GM18907 (cell line): ENCODE results near the gene SUGCT.

ENCODE experiments used
- ATAC-seq: cut with Tn5 transposase; IDR thresholded peaks from one replicate; pipeline ENCODE4 v1.9.1; 2021; ENCODE audit warnings: mild to moderate bottlenecking, moderate library complexity; ENCODE audit not compliant: unreplicated experiment

The SUGCT gene

DNA sequence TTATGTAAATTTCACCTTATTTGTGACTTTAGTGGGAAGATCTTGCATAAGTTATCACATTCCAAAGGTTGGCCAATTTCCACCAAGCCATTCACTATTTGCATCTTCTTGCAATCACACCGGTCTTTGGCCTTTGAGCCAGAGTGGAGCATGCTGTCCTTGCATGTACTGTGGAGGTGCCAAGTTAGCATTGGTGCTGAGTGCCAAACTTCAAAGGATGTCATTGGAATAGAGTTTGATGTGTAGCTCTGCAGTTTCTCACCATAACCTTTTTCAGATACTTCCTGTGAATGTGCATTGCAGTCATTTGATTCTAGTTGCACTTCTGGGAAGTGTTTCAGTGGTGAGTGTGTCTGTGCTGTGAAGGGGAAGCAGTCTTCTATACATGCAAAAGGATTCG lies 620.6 kb downstream of the SUGCT start:
- ATAC-seq = no peak

DNA sequence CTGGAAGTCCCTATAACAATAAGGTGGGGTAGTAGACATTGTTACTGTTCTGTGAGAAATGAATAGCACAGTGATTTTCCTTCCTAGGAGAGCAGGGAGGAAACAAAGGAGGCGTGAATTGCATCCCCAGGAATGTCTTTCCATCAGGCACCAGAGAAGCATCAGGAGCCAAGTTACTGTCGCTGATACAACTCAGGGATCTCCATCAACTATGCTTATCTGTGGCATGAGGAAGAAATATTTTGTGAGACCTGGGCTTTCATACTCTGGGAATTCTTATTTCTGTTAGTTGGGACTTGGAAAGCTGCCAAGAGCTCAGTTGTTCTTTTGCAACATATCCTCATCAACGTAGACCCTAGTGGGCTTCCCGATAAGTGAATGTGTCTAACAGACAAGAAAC lies 622.3 kb downstream of the SUGCT start:
- no peak for ATAC-seq

DNA sequence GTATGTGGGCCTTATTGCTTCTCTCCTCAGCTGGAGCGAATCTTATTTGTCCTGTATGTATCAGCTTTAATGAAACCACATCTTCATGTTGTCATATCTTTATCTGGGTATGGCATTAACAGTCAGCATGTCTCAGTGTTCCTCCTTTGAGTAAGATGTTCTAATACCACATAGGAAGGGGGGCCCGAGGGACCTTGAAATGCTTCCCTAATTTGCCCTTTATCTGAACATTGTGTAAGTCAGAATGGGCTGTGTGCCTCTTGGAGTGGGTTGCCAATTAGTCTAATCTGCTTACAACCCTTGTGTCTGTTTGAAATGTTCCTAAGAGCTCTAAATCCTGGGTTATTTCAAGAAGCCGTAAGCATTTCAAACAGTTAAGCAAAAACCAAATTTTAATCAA lies 623.8 kb downstream of the SUGCT start:
- no peak for ATAC-seq

DNA sequence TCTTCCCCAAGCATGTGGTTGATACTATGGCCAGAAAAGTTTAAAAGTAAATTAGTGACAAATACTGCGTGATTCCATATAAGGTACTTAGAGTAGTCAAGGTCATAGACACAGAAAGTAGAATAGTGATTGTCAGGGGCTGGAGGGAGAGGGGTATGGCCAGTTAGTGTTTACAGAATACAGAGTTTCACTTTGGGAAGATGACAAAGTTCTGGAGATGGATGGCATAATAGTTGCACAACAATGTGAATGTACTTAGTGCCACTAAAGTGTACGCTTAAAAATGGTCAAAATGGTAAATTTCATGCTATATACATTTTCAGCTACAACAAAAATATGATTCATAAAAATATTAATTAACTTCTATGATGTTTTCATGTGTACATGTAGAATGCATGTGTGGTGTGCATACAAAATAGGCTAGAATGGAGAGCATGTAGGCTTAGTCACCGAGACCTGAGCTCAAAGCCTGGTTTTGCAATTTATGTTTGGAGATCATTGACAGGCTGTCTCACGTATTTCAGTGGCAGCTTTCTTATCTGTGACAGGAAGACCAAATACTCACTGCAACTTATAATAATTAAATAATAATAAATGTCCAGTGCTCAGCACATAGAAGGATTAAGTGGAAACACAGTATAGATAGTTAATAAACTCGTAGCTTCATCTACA lies 625.6 kb downstream of the SUGCT start:
- no peak for ATAC-seq

DNA sequence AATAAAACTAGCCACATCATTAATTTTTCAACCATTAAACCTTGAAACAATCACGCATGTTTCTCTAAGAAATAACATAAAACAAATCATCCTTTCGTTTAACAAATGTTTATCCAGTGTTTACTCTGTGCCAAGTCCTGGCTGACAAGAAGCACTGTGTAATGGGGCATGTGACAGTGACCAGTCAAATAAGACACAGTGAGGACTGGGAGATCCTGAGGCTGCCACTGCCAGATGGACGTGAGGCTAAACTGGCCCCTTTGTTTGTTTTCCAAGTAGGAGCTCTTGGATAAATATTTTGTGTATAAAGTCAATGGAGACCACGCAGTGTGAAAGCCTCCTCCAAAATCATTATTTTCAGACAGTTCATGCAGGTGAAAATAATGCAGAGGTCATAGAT lies 626.2 kb downstream of the SUGCT start:
- ATAC-seq = no peak

DNA sequence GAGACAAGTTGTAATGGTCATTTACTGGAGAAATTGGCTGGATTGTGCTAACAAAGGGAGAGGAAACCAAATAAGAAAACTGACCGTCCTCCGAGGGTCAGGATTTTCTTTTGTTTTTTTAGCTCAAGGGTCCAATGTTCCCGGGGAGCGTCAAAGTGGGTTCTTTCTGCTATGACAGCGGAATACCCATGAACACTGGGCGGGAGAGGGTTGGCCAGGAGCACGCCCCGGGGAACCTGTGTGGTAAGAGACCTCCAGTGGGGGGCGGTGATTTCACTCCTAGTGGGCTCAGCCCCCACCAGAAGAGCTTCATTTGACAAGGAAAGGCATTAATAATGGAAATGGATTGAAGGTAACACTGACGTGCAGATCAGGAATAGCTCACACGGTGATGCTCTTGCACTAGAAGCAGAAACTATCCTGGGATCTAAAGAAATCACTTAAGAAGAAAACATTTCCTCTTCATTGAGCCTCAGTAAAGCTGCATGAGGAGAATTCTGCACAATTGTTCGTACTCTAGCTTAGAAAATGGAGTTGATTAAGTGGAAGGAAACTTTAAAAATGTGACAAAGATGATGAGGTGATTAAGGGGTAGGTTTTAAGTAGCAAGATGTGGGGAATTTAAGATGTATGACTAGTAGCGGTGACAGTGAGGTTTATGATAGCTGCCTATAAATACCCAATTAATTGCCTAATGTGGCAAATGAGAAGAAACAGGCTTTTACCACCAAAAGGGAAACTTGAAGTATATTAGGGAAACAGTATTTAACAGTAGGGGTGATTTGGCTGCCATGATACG lies 627.2 kb downstream of the SUGCT start:
- ATAC-seq = no peak

DNA sequence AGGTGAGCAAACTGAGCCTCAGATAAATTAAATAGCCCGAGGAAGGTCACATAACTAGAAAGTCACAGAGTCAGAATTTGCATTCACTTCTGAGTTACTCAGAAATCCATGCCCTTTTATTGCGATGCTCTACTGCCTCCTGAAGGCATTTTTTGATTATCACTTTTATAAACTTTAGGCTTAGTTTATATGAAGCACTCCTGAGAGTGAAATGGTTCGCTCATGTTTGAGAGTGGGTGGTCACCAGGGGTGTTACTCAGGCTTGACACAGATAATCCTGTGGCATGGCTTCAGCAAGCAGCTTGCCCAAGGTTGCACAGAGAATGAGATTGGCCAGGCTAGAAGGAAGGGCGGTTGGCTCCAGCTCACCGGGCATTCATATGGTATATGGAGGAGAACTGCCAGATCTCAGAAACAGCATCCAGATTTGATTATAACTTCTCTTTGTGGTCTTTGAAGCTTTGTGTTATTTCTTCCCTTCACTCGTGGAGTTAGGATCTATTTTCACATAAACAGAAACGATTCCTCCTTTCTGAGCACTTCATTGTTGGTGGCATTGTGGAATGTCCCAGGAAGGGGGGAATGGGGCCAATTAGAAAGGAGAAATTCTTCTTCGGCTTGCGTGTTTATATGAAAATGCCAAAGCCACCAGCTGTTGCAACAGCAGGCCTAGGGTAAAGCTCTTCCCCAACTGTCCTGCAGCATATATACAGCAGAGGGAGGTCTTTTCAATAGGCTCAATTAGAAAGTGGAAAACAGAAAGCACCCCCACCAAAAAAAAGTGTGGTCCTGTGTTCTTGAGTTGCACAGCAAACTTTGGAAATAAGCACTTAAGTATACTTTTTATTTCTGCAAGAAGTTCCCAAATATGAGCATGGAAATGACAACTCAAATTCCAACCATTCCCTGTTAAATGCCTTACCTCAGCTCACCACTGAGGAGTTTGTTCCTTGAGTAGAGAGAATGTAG lies 628.8 kb downstream of the SUGCT start:
- ATAC-seq = no peak

DNA sequence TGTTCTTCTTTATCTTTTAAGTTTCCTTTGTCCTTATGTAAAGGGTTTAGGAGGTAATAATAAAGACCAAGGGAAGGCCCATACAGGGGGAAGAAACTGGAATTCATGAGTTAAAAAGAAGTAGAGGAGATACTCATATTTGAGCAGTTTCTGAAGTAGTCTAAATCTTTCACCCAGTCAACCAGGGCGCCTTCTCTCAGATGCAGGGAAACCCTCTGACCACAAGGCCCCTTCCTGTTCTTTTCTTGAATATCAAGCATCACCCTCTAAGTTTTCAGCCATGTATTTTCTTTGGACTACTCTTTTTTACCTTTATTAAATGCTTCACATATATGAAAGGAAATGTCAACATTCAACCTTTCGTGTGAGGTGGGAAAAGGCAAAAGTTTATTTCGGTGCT lies 630.8 kb downstream of the SUGCT start:
- ATAC-seq = no peak

DNA sequence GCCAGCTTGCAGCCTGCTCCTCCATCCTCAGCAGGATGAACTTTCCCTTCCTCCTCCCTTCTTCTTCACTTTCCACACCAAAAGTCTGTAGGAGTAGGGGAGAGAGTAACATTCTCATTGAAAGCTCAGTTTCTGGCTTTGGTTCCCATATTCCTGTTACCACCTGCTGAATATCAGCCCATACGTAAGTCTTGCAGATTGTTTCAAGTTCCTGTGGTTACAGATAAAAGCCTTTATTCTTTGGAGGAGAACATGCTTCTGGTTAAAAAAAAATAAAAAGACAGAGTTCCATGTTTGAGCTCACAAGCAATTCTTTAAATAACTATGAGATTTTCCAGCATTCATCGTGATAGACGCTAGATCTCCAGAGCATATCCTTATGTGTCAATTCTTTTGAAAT lies 637.3 kb downstream of the SUGCT start:
- no peak for ATAC-seq

DNA sequence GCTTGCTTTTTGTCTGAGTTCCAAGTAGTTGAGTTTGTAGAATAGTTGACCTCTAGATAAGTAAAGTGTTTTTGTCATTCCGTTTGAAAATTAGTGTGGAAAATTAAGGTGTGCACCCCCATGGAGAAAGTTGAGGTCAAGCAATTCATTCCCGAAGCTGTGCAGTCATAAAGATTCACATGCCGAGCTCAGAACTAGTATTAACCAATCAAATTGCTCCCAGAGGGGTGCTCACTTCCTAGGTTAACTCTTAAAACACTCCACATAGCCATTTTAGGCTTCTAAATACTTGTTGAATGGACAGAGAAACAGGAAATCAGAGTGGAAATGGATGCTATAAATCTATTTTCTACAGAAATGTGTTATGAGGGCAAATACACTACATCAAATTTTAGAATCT lies 638.9 kb downstream of the SUGCT start:
- no peak for ATAC-seq

DNA sequence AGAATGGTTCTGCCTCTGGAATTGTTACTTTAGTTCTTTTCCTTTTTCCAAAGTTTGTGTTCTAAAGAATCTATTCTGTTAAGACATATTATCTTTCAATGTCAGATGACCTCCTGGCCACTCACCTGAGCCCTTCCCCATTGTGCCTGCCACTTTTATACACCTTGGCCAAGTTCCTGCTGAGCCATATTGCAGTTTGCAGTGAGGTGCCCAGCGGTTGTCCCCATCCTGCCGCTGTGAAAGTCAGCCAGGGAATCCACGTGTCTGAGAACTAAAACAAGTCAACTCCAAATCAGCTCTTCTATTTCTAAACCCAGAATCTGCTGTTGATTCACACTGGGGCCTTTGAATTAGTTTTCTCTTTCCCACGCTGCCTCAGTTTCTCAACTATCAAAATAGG lies 641.1 kb downstream of the SUGCT start:
- no peak for ATAC-seq

DNA sequence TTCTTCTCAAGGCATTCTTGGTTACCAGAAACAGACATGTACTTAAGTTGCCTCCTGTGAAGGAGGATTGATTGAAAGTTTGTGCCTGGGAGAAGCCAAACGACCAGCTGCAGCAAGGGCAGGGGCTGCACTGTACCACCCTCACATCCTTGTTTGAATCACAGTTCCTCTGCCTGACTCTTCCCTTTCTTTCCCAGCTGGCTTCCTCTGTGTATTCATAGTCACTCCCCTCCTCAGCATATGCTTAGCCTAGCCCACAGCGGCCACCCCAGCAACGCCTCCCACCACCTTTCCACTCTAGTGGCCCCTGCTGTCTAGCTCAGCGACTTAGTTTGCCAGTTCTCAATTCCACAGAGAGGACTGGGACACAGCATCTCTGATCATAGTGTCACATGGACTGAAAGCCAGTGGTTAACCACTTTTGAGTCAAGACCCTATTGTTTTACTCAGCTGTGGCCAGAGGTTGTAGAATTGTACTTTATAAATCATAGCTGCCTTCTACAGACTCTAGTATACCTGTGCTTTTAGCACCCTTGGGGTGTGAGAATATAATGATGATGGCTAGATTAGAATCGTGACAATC lies 643.0 kb downstream of the SUGCT start:
- no peak for ATAC-seq

DNA sequence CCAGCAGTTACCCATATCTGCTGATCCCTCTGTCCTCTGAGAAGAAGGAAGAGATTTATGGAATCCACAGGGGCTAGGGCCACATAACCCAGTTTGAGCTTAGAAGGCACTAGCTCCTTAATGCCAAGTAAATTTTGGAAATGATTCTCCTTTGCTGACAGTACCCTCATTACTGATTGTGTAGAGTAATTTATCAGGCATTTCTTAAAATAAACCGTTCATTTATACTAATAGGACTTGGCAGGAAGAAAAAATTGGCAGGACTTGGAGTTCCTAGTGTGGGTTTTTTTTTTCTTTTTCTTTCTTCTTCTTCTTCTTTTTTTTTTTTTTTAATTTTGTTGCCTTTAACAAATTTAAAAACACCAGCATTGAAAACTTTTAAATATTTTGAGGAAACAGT lies 645.7 kb downstream of the SUGCT start:
- ATAC-seq = no peak

DNA sequence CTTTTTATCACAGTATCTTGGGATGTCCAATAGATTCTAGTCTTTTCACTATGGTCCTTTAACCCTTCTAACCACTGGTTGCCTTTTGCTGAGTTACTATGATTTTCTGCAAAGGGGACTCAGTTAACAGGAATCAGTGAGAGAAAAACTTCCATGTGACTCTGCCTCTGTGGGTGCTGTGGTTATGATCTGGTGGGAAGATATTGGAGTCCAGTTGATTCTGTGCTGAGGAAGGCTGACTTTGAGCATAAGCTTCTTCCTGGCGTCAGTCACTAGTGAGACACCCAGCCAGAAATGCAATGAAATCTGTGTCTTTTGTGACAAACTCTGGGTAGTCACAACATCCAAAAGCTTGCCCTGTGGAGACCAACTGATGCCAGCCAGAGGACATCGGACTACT lies 648.0 kb downstream of the SUGCT start:
- ATAC-seq = no peak

DNA sequence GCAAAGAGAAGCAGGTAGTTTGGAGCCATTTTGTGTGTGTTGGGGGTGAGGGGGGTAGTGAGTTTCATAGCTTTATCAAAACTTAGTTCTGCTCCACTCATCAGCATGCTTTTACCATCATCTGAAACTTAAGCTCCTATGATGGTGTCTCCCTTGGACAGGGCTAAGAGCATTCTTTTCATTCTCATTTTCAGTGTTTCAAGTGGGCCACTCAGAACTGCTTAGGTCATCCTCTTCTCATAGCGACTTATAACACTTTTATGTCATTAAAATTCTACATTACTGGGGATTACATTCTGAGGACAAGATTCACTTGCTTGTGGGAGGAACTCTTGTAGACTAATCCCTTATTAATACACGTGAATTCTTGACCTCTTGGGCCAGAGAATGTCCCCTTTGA lies 649.4 kb downstream of the SUGCT start:
- ATAC-seq = no peak

DNA sequence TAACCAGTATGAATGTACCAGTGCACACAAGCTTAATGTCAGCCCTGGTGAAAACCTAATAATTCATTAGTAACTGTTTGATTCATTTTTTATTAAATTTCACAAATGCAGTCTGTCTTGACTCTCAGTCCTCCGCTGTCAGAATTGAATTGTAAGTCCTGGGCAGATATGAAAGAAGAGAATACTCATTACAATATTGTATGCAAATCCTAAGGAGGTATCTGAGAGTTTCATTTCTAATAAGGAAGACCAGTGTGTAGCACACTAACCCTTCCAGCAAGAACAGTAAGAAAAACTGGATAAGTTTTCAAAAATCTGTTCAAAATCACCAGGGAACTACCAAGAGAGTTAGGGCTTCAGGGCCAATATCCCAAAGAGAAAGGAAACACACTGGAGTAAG lies 652.1 kb downstream of the SUGCT start:
- no peak for ATAC-seq

DNA sequence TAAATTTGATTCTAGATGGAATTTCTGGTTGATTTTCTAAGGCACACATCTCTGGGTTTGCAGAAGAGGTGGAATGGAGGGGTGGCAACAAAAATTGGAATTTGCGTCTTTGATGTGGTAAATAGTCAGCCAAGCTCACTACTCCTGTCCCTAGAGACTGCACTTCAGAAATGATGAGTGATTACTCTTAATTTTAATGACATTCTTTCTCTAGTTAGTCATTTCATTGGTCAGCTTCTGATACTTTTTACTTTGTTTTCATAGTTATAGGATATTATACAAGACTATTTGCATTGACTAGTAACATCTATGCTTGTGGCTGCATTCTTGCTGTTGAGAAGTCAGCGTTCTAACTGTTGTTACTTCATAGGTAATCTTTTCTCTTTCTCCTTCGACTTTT lies 658.3 kb downstream of the SUGCT start:
- ATAC-seq = no peak

DNA sequence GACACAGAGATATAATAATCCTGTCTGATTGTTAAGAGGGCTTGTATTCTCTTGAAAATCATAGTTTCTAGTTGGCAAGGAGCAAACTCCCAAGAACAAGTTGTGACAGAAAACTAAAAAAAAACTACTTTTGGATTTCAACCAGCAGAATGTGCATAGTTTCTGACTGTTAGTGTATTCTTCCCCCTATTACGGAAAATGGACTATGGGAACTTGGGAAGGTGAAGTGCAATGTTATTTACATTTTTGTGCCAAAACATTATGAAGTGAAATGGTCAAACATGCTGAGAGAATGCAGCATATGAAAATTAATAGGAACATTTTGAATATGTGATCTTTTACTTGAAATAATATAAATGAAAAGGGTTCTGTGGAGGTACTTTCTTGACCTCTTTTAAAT lies 660.8 kb downstream of the SUGCT start:
- ATAC-seq = no peak

DNA sequence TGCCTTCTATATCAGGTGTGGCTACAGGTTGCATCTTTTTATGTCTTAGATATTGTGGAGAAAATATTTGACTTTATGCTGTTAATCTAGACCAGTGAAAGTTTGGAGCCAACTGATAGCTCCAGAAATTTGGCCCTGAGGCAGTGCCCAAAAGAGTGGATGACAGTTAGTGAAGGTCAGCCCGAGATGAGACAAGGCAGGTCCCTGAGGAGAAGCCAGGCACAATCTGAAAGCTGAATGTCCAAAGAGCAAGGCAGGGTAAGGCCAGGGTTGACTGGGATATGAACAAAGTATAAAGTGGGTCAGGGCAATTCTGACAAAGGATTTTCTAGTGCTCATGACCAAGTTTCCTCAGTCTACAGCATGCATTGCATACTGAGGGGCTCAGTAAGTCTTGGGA lies 661.9 kb downstream of the SUGCT start:
- ATAC-seq = no peak

DNA sequence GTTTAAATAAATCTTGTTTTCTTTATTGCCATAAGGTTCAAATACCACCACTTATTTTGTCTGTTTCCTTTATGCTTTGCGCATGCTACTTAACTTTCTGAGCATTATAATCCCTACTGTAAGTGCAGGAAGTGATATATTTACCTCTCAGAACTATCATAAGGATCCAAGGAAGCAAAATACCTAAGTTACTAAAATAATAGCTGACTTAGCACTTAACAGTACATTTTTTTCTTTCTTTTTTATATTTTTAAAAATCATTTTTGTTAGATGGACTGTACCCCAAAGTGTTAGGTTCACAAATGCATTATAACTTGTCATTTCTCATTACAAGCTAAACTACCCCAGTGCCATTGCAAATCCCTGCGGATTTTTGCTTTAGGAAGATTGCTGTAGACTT lies 663.8 kb downstream of the SUGCT start:
- no peak for ATAC-seq
